Mesendoderm (in vitro differentiated cells): Measurements from ENCODE around the gene OR2F2.

Experiments used
- DNase-seq: peaks from one replicate; pipeline ENCODE4 v3.0.0; 2013
- H2AK5ac ChIP-seq: 2 replicates; pipeline ENCODE4 v1.6.1; 2013; ENCODE audit warnings: low read length, inconsistent platforms
- H2BK120ac ChIP-seq: 2 replicates; pipeline ENCODE4 v1.6.1; 2013; ENCODE audit warnings: low read depth, mild to moderate bottlenecking, low read length, moderate library complexity, mixed read lengths
- H2BK15ac ChIP-seq: replicated peaks from 2 replicates; pipeline ENCODE4 v1.6.1; 2013; ENCODE audit warnings: low read depth, mild to moderate bottlenecking, moderate library complexity
- H2BK5ac ChIP-seq: 2 replicates; pipeline ENCODE4 v1.6.1; 2013; ENCODE audit warnings: low read length, inconsistent platforms
- H3K18ac ChIP-seq: 2 replicates; pipeline ENCODE4 v1.6.1; 2013; ENCODE audit warnings: mild to moderate bottlenecking, low read length, mixed read lengths
- H3K23ac ChIP-seq: one replicate; pipeline ENCODE4 v1.6.1; 2013; ENCODE audit warnings: low read length
- H3K27ac ChIP-seq: 2 replicates; pipeline ENCODE4 v1.5.1; 2013; ENCODE audit warnings: low read depth, mild to moderate bottlenecking, inconsistent platforms, low read length, moderate library complexity
- H3K27me3 ChIP-seq: 2 replicates; pipeline ENCODE4 v1.6.1; 2013; ENCODE audit warnings: low read length, control low read depth, mild to moderate bottlenecking, inconsistent platforms; ENCODE audit not compliant: insufficient read depth, poor library complexity
- H3K36me3 ChIP-seq: 2 replicates; pipeline ENCODE4 v1.6.1; 2013; ENCODE audit warnings: low read length, inconsistent platforms; ENCODE audit not compliant: control insufficient read depth, insufficient read depth
- H3K4ac ChIP-seq: one replicate; pipeline ENCODE4 v1.6.1; 2013; ENCODE audit warnings: low read depth, mild to moderate bottlenecking, low read length, moderate library complexity
- H3K4me1 ChIP-seq: 2 replicates; pipeline ENCODE4 v1.6.1; 2013; ENCODE audit warnings: low read depth, low read length, inconsistent platforms; ENCODE audit not compliant: control insufficient read depth
- H3K4me2 ChIP-seq: 2 replicates; pipeline ENCODE4 v1.6.1; 2013; ENCODE audit warnings: low read length
- H3K4me3 ChIP-seq: 2 replicates; pipeline ENCODE4 v1.5.1; 2013; ENCODE audit warnings: mild to moderate bottlenecking, low read length
- H3K56ac ChIP-seq: one replicate; pipeline ENCODE4 v1.6.1; 2013; ENCODE audit warnings: low read length
- H3K79me1 ChIP-seq: 2 replicates; pipeline ENCODE4 v1.6.1; 2013; ENCODE audit warnings: low read length, inconsistent platforms
- H3K79me2 ChIP-seq: 2 replicates; pipeline ENCODE4 v1.6.1; 2013; ENCODE audit warnings: mild to moderate bottlenecking, low read length; ENCODE audit not compliant: control insufficient read depth, insufficient read depth
- H3K9ac ChIP-seq: 2 replicates; pipeline ENCODE4 v1.6.1; 2013; ENCODE audit warnings: low read length, inconsistent platforms
- H4K5ac ChIP-seq: one replicate; pipeline ENCODE4 v1.6.1; 2013; ENCODE audit warnings: low read length
- H4K8ac ChIP-seq: one replicate; pipeline ENCODE4 v1.6.1; 2013; ENCODE audit warnings: low read depth, mild to moderate bottlenecking, control low read depth, low read length, moderate library complexity
- WGBS: extraction: QIAGEN DNeasy Blood & Tissue Kit; methylation state at CpG from one replicate; pipeline ENCODE4 v1.1.7; 2013; ENCODE audit warnings: low lambda C conversion rate, missing lambda C conversion rate; ENCODE audit not compliant: insufficient coverage; ENCODE audit errors: extremely low coverage; 5-methylcytosine and 5-hydroxymethylcytosine counted together

OR2F2 gene

GRCh38 chr7:143901668-143902331 is 33.2 kb upstream of the OR2F2 start, which contains the start of gene TCAF1:
TSS of gene TCAF1 (minus strand) at chr7:143902176. CDS start at chr7:143876608, 25,568 bp downstream.
- H4K8ac ChIP-seq, result no peak within 1 kb of the TSS
- no peak within 1 kb of the TSS for H2AK5ac ChIP-seq
- H2BK15ac ChIP-seq, result no peak within 1 kb of the TSS
- peak within 1 kb of the TSS; percentile 44 for H4K5ac ChIP-seq
- H3K56ac ChIP-seq, result peak within 1 kb of the TSS; percentile 98
- no peaks in the 10 kb centered on the region for H3K27me3 ChIP-seq
- DNase-seq, result peak; percentile 98
- peaks cover 8% of the 10 kb centered on the region for H3K4me1 ChIP-seq
- peak within 1 kb of the TSS; percentile 67 for H3K4me3 ChIP-seq
- H3K27ac ChIP-seq, result peak within 1 kb of the TSS; percentile 98
- H3K79me1 ChIP-seq, result no peaks in the 10 kb centered on the region
- no CpG with 5 or more reads among the region's 50 CpGs for WGBS
- H2BK5ac ChIP-seq, result peak within 1 kb of the TSS; percentile 89
- peak within 1 kb of the TSS; percentile 95 for H3K9ac ChIP-seq
- no peaks in the 10 kb centered on the region for H3K36me3 ChIP-seq
- H3K23ac ChIP-seq, result no peak within 1 kb of the TSS
- H3K4ac ChIP-seq, result peak within 1 kb of the TSS; percentile 62
- H3K79me2 ChIP-seq, result peaks cover 22% of the 10 kb centered on the region
- no peak within 1 kb of the TSS for H2BK120ac ChIP-seq
- H3K4me2 ChIP-seq, result peak within 1 kb of the TSS; percentile 18
- H3K18ac ChIP-seq, result peak within 1 kb of the TSS; percentile 78

- H3K27me3 ChIP-seq, result no peaks in the 10 kb centered on the region
- H3K4ac ChIP-seq, result no peak overlapping the region
- H3K79me1 ChIP-seq, result no peaks in the 10 kb centered on the region
- no peak overlapping the region for H2BK15ac ChIP-seq
- H3K36me3 ChIP-seq, result no peaks in the 10 kb centered on the region
- H2BK120ac ChIP-seq, result no peak overlapping the region
- no peak overlapping the region for H3K9ac ChIP-seq
- DNase-seq, result no peak
- H3K56ac ChIP-seq, result peak overlapping the region; percentile 73
- H3K79me2 ChIP-seq, result peaks cover 20% of the 10 kb centered on the region
- H3K27ac ChIP-seq, result no peak overlapping the region
- H3K4me2 ChIP-seq, result no peak overlapping the region
- no peak overlapping the region for H3K18ac ChIP-seq
- no peak overlapping the region for H3K23ac ChIP-seq
- no peak overlapping the region for H3K4me3 ChIP-seq
- no peak overlapping the region for H4K8ac ChIP-seq
- no peak overlapping the region for H2AK5ac ChIP-seq
- no CpG with 5 or more reads among the region's 14 CpGs for WGBS
- H4K5ac ChIP-seq, result no peak overlapping the region
- H2BK5ac ChIP-seq, result no peak overlapping the region
- peaks cover 8% of the 10 kb centered on the region for H3K4me1 ChIP-seq
These were observed 32.6 kb upstream of the OR2F2 start for GRCh38 chr7:143902332-143902899.

- Histone ChIP-seq H4K8ac (no peak overlapping the region), H2BK15ac (no peak overlapping the region), H4K5ac (no peak overlapping the region), H3K27me3 (no peaks in the 10 kb centered on the region), H2AK5ac (no peak overlapping the region), H3K79me1 (no peaks in the 10 kb centered on the region), H3K4me3 (no peak overlapping the region), H3K79me2 (peaks cover 5% of the 10 kb centered on the region), H3K4ac (no peak overlapping the region), H3K56ac (peak overlapping the region; percentile 66), H3K23ac (no peak overlapping the region), H2BK5ac (no peak overlapping the region), H3K4me2 (no peak overlapping the region), H3K36me3 (no peaks in the 10 kb centered on the region), H3K4me1 (peaks cover 5% of the 10 kb centered on the region), H3K9ac (peak overlapping the region; percentile 5), H3K18ac (no peak overlapping the region), H3K27ac (no peak overlapping the region), H2BK120ac (no peak overlapping the region)
- no peak for DNase-seq
- no CpG with 5 or more reads among the region's 1 CpG for WGBS
These were observed 29.5 kb upstream of the OR2F2 start for GRCh38 chr7:143905509-143905908.

GRCh38 chr7:143906151-143906550 is 28.9 kb upstream of the OR2F2 start:
- no peak for DNase-seq
- Histone ChIP-seq H3K18ac (no peak overlapping the region), H3K4me1 (peaks cover 5% of the 10 kb centered on the region), H2BK15ac (no peak overlapping the region), H2BK120ac (no peak overlapping the region), H3K27ac (no peak overlapping the region), H3K27me3 (no peaks in the 10 kb centered on the region), H3K36me3 (no peaks in the 10 kb centered on the region), H3K79me2 (peaks cover under 1% of the 10 kb centered on the region), H3K4me3 (no peak overlapping the region), H3K56ac (no peak overlapping the region), H2AK5ac (no peak overlapping the region), H4K8ac (no peak overlapping the region), H4K5ac (no peak overlapping the region), H2BK5ac (no peak overlapping the region), H3K9ac (no peak overlapping the region), H3K23ac (no peak overlapping the region), H3K4ac (no peak overlapping the region), H3K4me2 (no peak overlapping the region), H3K79me1 (no peaks in the 10 kb centered on the region)
- no CpG with 5 or more reads among the region's 9 CpGs for WGBS

GRCh38 chr7:143906895-143907294 is 28.1 kb upstream of the OR2F2 start:
- H3K4me3 ChIP-seq, result no peak overlapping the region
- H3K27ac ChIP-seq, result no peak overlapping the region
- no peaks in the 10 kb centered on the region for H3K79me1 ChIP-seq
- no peak overlapping the region for H3K23ac ChIP-seq
- H3K18ac ChIP-seq, result no peak overlapping the region
- H3K36me3 ChIP-seq, result no peaks in the 10 kb centered on the region
- no peaks in the 10 kb centered on the region for H3K27me3 ChIP-seq
- peaks cover 5% of the 10 kb centered on the region for H3K4me1 ChIP-seq
- no peaks in the 10 kb centered on the region for H3K79me2 ChIP-seq
- H2BK15ac ChIP-seq, result no peak overlapping the region
- H3K4me2 ChIP-seq, result no peak overlapping the region
- no peak overlapping the region for H3K4ac ChIP-seq
- no peak overlapping the region for H3K56ac ChIP-seq
- no peak overlapping the region for H2BK5ac ChIP-seq
- H2BK120ac ChIP-seq, result no peak overlapping the region
- H4K8ac ChIP-seq, result no peak overlapping the region
- no peak overlapping the region for H3K9ac ChIP-seq
- no peak overlapping the region for H2AK5ac ChIP-seq
- H4K5ac ChIP-seq, result no peak overlapping the region
- peak; percentile 83 for DNase-seq
- WGBS, result no CpG with 5 or more reads among the region's 5 CpGs
